Measurements from ENCODE around the gene OSBPL10.

OSBPL10 gene

DNA sequence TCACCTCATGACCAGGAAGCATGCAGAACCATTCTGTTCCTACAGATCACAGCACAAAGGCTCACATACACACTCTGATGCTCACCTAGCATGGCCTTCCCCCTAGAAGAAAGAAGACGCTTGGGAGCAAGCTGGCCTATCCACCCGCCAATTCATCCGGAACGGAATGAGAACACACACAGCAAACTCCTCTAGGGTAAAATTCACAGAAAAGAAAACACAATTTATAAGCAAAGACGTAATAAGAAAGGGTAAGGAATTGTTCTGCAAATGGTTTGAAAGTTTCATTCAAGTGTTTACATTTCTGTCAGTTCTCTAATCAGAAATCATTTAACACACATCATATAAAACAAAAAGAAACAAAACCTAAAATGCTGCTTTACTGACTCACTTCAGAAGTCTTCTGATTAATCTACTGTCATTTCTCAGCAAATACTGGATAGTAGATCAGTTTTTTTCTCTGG is 218.1 kb downstream of the OSBPL10 start:
- H3K79me2 ChIP-seq (ENCODE audit: insufficient read depth, low read length): no peaks in the 10 kb centered on the region
- H3K9me2 ChIP-seq (ENCODE audit: low read depth, low read length): no peaks in the 10 kb centered on the region
- H3K36me3 ChIP-seq (ENCODE audit: insufficient read depth, low read length): peaks cover 11% of the 10 kb centered on the region; the same call in 1 of the 2 replicates
- no peak overlapping the region for H3K4me3 ChIP-seq (ENCODE audit: low read depth, low read length, poor library complexity, severe bottlenecking)
- H3K9ac ChIP-seq (ENCODE audit: low read length): peak overlapping the region; percentile 2; the same call in 1 of the 2 replicates
- no peaks in the 10 kb centered on the region for H3K27me3 ChIP-seq (ENCODE audit: insufficient read depth, low read length)
- peak overlapping the region; percentile 63 for H3K27ac ChIP-seq (ENCODE audit: low read depth, low read length, poor library complexity, severe bottlenecking)
- no peaks in the 10 kb centered on the region for H4K20me1 ChIP-seq (ENCODE audit: insufficient read depth, low read length)
- H3F3A ChIP-seq (ENCODE audit: insufficient read depth, low read length): no peaks in the 10 kb centered on the region
- H3K4me2 ChIP-seq (ENCODE audit: low read length): peak overlapping the region; percentile 7; the same call in 1 of the 2 replicates
- H3K4me1 ChIP-seq (ENCODE audit: insufficient read depth, low read length, severe bottlenecking): peaks cover 62% of the 10 kb centered on the region
- TF ChIP-seq EZH2 (IDR thresholded peaks at IDR 0.05; ENCODE audit: borderline replicate concordance, low read length) (no peak), CTCF (IDR thresholded peaks at IDR 0.05; ENCODE audit: low read length) (no peak)
- H3K9me3 ChIP-seq (ENCODE audit: low read length): no peaks in the 10 kb centered on the region
- H2AFZ ChIP-seq (ENCODE audit: low read length): no peak overlapping the region

- peak overlapping the region; percentile 35; the same call in 1 of the 2 replicates for H3K9ac ChIP-seq (ENCODE audit: low read length)
- peaks cover 7% of the 10 kb centered on the region; the same call in 1 of the 2 replicates for H3K36me3 ChIP-seq (ENCODE audit: insufficient read depth, low read length)
- H4K20me1 ChIP-seq (ENCODE audit: insufficient read depth, low read length): no peaks in the 10 kb centered on the region
- H3K4me3 ChIP-seq (ENCODE audit: low read depth, low read length, poor library complexity, severe bottlenecking): no peak overlapping the region
- peak overlapping the region; percentile 63 for H3K27ac ChIP-seq (ENCODE audit: low read depth, low read length, poor library complexity, severe bottlenecking)
- no peak for TF ChIP-seq EZH2 (IDR thresholded peaks at IDR 0.05; ENCODE audit: borderline replicate concordance, low read length)
- TF ChIP-seq CTCF (IDR thresholded peaks at IDR 0.05; ENCODE audit: low read length): no peak
- H3K9me2 ChIP-seq (ENCODE audit: low read depth, low read length): no peaks in the 10 kb centered on the region
- H3K27me3 ChIP-seq (ENCODE audit: insufficient read depth, low read length): no peaks in the 10 kb centered on the region
- H3K9me3 ChIP-seq (ENCODE audit: low read length): no peaks in the 10 kb centered on the region
- H3K4me1 ChIP-seq (ENCODE audit: insufficient read depth, low read length, severe bottlenecking): peaks cover 62% of the 10 kb centered on the region
- H3K79me2 ChIP-seq (ENCODE audit: insufficient read depth, low read length): no peaks in the 10 kb centered on the region
- no peaks in the 10 kb centered on the region for H3F3A ChIP-seq (ENCODE audit: insufficient read depth, low read length)
- H3K4me2 ChIP-seq (ENCODE audit: low read length): peak overlapping the region; percentile 30; the same call in 1 of the 2 replicates
- no peak overlapping the region for H2AFZ ChIP-seq (ENCODE audit: low read length)
Observed at GRCh38 chr3:31762097-31762764, 218.8 kb downstream of the OSBPL10 start.

DNA sequence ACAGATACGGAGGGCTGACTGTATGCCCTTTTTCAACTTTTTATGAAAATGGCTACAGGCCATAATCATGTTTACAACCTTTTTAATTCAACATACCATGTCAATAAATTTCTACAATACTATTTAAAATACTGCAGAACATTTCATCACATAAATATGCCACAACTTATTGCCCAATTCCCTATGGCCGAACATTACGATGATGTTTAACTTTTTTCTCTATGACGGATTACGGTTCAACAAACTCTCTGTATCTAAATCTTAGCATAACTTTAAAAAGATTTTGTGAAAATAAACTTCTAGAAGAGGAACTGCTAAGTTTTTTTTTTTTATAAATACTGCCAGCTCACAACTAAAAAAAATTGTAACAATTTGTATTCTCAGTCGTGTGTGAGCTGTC is 220.4 kb downstream of the OSBPL10 start:
- Histone ChIP-seq H3K4me1 (ENCODE audit: insufficient read depth, low read length, severe bottlenecking) (peaks cover 75% of the 10 kb centered on the region), H3F3A (ENCODE audit: insufficient read depth, low read length) (no peaks in the 10 kb centered on the region), H3K4me3 (ENCODE audit: low read depth, low read length, poor library complexity, severe bottlenecking) (no peak overlapping the region), H3K27ac (ENCODE audit: low read depth, low read length, poor library complexity, severe bottlenecking) (no peak overlapping the region), H3K79me2 (ENCODE audit: insufficient read depth, low read length) (no peaks in the 10 kb centered on the region), H3K9ac (ENCODE audit: low read length) (no peak overlapping the region), H3K9me3 (ENCODE audit: low read length) (no peaks in the 10 kb centered on the region), H3K27me3 (ENCODE audit: insufficient read depth, low read length) (no peaks in the 10 kb centered on the region), H4K20me1 (ENCODE audit: insufficient read depth, low read length) (no peaks in the 10 kb centered on the region), H2AFZ (ENCODE audit: low read length) (no peak overlapping the region), H3K4me2 (ENCODE audit: low read length) (no peak overlapping the region), H3K36me3 (ENCODE audit: insufficient read depth, low read length) (peaks cover 7% of the 10 kb centered on the region; the same call in 1 of the 2 replicates), H3K9me2 (ENCODE audit: low read depth, low read length) (no peaks in the 10 kb centered on the region)
- TF ChIP-seq CTCF (IDR thresholded peaks at IDR 0.05; ENCODE audit: low read length): no peak
- no peak for TF ChIP-seq EZH2 (IDR thresholded peaks at IDR 0.05; ENCODE audit: borderline replicate concordance, low read length)

Measured in OCI-LY1 (cell line).